Upper lobe of left lung (tissue), 6 donors: ENCODE measurements around the gene DNAI1. TPM values are rescaled to one million over a fixed set of nuclear protein-coding genes. Genes with fewer than 3 reads are reported as not detected.

Experiments used
- ATAC-seq, 2 donors: fragments of 200-7000 bp; cut with Tn5 transposase; one replicate each; pipeline ENCODE4 v1.9.1; 2022; ENCODE audit warnings: mild to moderate bottlenecking in 2 of 2, moderate library complexity in 2 of 2; ENCODE audit not compliant: low FRiP score in 2 of 2
- DNase-seq, 2 donors: peaks; one replicate each; pipeline ENCODE4 v3.0.0-alpha.2; 2019 to 2020
- H3K27ac ChIP-seq, 4 donors: fragments of 200-600 bp; sonication (generic); one replicate each; pipeline ENCODE4 v1.5.1; 2016 to 2019
- H3K27me3 ChIP-seq, 4 donors: fragments of 200-600 bp; sonication (generic); one replicate each; pipeline ENCODE4 v1.5.1; 2017 to 2019
- H3K36me3 ChIP-seq, 4 donors: fragments of 200-600 bp; sonication (generic); one replicate each; pipeline ENCODE4 v1.5.1; 2016 to 2019
- H3K4me1 ChIP-seq, 4 donors: fragments of 200-600 bp; sonication (generic); one replicate each; pipeline ENCODE4 v1.5.1; 2018 to 2019
- H3K4me3 ChIP-seq, 4 donors: fragments of 200-600 bp; sonication (generic); one replicate each; pipeline ENCODE4 v1.5.1; 2017 to 2019; ENCODE audit warnings: mild to moderate bottlenecking in 2 of 4, moderate library complexity in 1 of 4
- H3K9me3 ChIP-seq, 4 donors: fragments of 200-600 bp; sonication (generic); one replicate each; pipeline ENCODE4 v1.5.1; 2018 to 2019
- EP300 ChIP-seq, 4 donors: sonication (generic); formaldehyde crosslinking; IDR thresholded peaks; one replicate each; pipeline ENCODE4 v1.5.1; 2017; ENCODE audit warnings: antibody characterized with exemption in 4 of 4, control low read depth in 2 of 4
- POLR2A ChIP-seq, 4 donors: fragments of 450-650 bp; IDR thresholded peaks; one replicate each; pipeline ENCODE4 v1.5.1; 2016 to 2017; ENCODE audit warnings: antibody characterized with exemption in 4 of 4, mild to moderate bottlenecking in 2 of 4
- POLR2AphosphoS5 ChIP-seq, 2 donors: sonication (generic); formaldehyde crosslinking; IDR thresholded peaks; one replicate each; pipeline ENCODE4 v1.5.1; 2017; ENCODE audit warnings: antibody characterized with exemption in 2 of 2
- WGBS, 2 donors: methylation state at CpG; one replicate each; pipeline ENCODE4 v1.1.5; 2017 to 2018; 5-methylcytosine and 5-hydroxymethylcytosine counted together
- total RNA-seq, 6 donors: library from RNA; depleted of rRNA in 4 of 6; stranded (reverse); fragments of >200 nt in 4 of 6; gene quantifications; one replicate each; pipeline versions ENCODE4 v1.1.0 to v1.2.1, GENCODE V29; 2016 to 2021
- TF ChIP-seq, protein P1 (sequence below), 6 experiments: fragments of 450-650 bp in 4 of 6; fragments of 200-600 bp in 2 of 6; sonication (generic) in 2 of 6; IDR thresholded peaks; one replicate each; pipeline ENCODE4 v1.5.1; 2016 to 2019; ENCODE audit warnings: antibody characterized with exemption in 6 of 6
- donor health status: DM: no; HTN: no; CAD: no; lungs with moderate emphysema.
- donor health status: DM: no; HTN: yes; CAD: no; lungs with severe emphysema.

Gene DNAI1
- total RNA-seq, 6 donors from 2014 or later = 0.37 to 39.8 (median 9.7) TPM

- no peak overlapping the region for H3K4me3 ChIP-seq
- H3K36me3 ChIP-seq = no peaks in the 10 kb centered on the region
- H3K27me3 ChIP-seq = no peaks in the 10 kb centered on the region
- WGBS, 2 donors = 85 to 87% methylated on average over 7 to 13 of the region's 13 CpGs
- DNase-seq (peak in 1 of 2 donors; percentile 60), ATAC-seq (no peak)
- H3K9me3 ChIP-seq = no peaks in the 10 kb centered on the region
- TF ChIP-seq POLR2A (IDR thresholded peaks at IDR 0.05) (no peak), POLR2AphosphoS5 (IDR thresholded peaks at IDR 0.05) (no peak), EP300 (IDR thresholded peaks at IDR 0.05) (no peak)
- TF ChIP-seq, protein P1, sequence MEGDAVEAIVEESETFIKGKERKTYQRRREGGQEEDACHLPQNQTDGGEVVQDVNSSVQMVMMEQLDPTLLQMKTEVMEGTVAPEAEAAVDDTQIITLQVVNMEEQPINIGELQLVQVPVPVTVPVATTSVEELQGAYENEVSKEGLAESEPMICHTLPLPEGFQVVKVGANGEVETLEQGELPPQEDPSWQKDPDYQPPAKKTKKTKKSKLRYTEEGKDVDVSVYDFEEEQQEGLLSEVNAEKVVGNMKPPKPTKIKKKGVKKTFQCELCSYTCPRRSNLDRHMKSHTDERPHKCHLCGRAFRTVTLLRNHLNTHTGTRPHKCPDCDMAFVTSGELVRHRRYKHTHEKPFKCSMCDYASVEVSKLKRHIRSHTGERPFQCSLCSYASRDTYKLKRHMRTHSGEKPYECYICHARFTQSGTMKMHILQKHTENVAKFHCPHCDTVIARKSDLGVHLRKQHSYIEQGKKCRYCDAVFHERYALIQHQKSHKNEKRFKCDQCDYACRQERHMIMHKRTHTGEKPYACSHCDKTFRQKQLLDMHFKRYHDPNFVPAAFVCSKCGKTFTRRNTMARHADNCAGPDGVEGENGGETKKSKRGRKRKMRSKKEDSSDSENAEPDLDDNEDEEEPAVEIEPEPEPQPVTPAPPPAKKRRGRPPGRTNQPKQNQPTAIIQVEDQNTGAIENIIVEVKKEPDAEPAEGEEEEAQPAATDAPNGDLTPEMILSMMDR (IDR thresholded peaks at IDR 0.05) = no peak
- no peaks in the 10 kb centered on the region for H3K4me1 ChIP-seq
- no peak overlapping the region for H3K27ac ChIP-seq
Observed at GRCh38 chr9:34552606-34552981, 94.0 kb downstream of the DNAI1 start.

GRCh38 chr9:34552986-34553385 is 94.4 kb downstream of the DNAI1 start:
- DNase-seq = no peak
- 71 to 92% methylated on average over 2 of the region's 2 CpGs for WGBS, 2 donors
- TF ChIP-seq, protein P1 (IDR thresholded peaks at IDR 0.05) = no peak
- TF ChIP-seq POLR2AphosphoS5 (IDR thresholded peaks at IDR 0.05) (no peak), EP300 (IDR thresholded peaks at IDR 0.05) (no peak), POLR2A (IDR thresholded peaks at IDR 0.05) (no peak)

GRCh38 chr9:34553511-34554021 is 95.0 kb downstream of the DNAI1 start:
- DNase-seq (peak in 1 of 2 donors; percentile 66), ATAC-seq (no peak)
- H3K27ac ChIP-seq = no peak overlapping the region
- TF ChIP-seq POLR2AphosphoS5 (IDR thresholded peaks at IDR 0.05) (no peak), EP300 (IDR thresholded peaks at IDR 0.05) (no peak), POLR2A (IDR thresholded peaks at IDR 0.05) (no peak)
- TF ChIP-seq, protein P1 (IDR thresholded peaks at IDR 0.05) = no peak
- H3K4me3 ChIP-seq = no peak overlapping the region
- H3K9me3 ChIP-seq = no peaks in the 10 kb centered on the region
- no peaks in the 10 kb centered on the region for H3K4me1 ChIP-seq
- 74 to 82% methylated on average over 5 to 18 of the region's 18 CpGs for WGBS, 2 donors
- no peaks in the 10 kb centered on the region for H3K36me3 ChIP-seq
- H3K27me3 ChIP-seq = no peaks in the 10 kb centered on the region

More at GRCh38 chr9:34552986-34553385, 94.4 kb downstream of the DNAI1 start:
- H3K27me3 ChIP-seq = no peaks in the 10 kb centered on the region
- no peak for ATAC-seq
- no peaks in the 10 kb centered on the region for H3K9me3 ChIP-seq
- no peak overlapping the region for H3K4me3 ChIP-seq
- no peak overlapping the region for H3K27ac ChIP-seq
- H3K36me3 ChIP-seq = no peaks in the 10 kb centered on the region
- H3K4me1 ChIP-seq = no peaks in the 10 kb centered on the region

- WGBS, 2 donors = 71 to 72% methylated on average over 8 to 16 of the region's 16 CpGs
Observed at GRCh38 chr9:34554211-34555001, 95.8 kb downstream of the DNAI1 start.

More at GRCh38 chr9:34554211-34555001, 95.8 kb downstream of the DNAI1 start:
- TF ChIP-seq EP300 (IDR thresholded peaks at IDR 0.05) (no peak), POLR2A (IDR thresholded peaks at IDR 0.05) (no peak), POLR2AphosphoS5 (IDR thresholded peaks at IDR 0.05) (no peak)
- TF ChIP-seq, protein P1 (IDR thresholded peaks at IDR 0.05) = no peak
- no peak overlapping the region for H3K27ac ChIP-seq
- H3K4me1 ChIP-seq = peaks cover 0 to 4% (median 2%) of the 10 kb centered on the region in 4 donors
- H3K9me3 ChIP-seq = no peaks in the 10 kb centered on the region
- no peak for DNase-seq
- no peak overlapping the region for H3K4me3 ChIP-seq
- no peak for ATAC-seq
- no peaks in the 10 kb centered on the region for H3K27me3 ChIP-seq
- H3K36me3 ChIP-seq = no peaks in the 10 kb centered on the region
